AG04449 (cell line): ENCODE measurements around the gene SORD.

Experiments used
- CTCF ChIA-PET: fragments of 350-600 bp; formaldehyde crosslinking; extraction: SDS; loops from one replicate; lab custom pipeline; 2021; ENCODE audit warnings: antibody characterized with exemption; lab: Yijun Ruan, JAX
- POLR2A ChIA-PET: fragments of 400-600, 350-600 bp; formaldehyde crosslinking; extraction: SDS; loops from one replicate; lab custom pipeline; 2020; ENCODE audit warnings: antibody characterized with exemption, inconsistent platforms; lab: Yijun Ruan, JAX
- DNase-seq: peaks from one replicate; pipeline ENCODE4 v3.0.0-alpha.2; 2010; ENCODE audit warnings: low read depth, low spot score
- H3K4me3 ChIP-seq: 2 replicates; pipeline ENCODE4 v1.5.1; 2011; ENCODE audit warnings: low read depth, mild to moderate bottlenecking, control low read depth, low read length
- TF ChIP-seq, protein P1 (sequence below): IDR thresholded peaks from one replicate; pipeline ENCODE4 v1.5.1; 2011; ENCODE audit warnings: mild to moderate bottlenecking, moderate library complexity, low read length, control low read depth, inconsistent platforms; ENCODE audit not compliant: insufficient read depth; ENCODE audit errors: missing control alignments

Gene SORD

DNA sequence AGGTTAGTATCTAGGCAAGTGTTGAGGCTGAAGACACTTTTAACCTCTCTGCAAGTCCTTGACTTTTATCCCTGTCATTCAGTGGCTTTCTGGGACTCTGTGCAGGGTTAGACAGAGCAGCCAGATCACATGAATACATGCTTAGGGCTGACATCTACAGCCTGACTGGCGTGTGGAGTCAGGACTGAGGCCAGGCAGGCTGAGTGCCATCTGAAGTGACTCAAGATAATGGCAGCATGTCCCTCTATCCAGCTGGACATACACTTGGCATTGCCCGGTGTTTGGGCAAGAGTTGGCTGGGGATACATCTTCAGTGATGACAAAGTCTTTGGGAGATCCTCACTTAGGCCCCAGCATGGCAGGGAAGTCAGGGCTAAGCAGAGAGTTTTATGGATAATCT lies 68.6 kb downstream of the SORD start:
- no peak for DNase-seq
- CTCF ChIA-PET, result interaction anchor here (7.4 kb wide), 1 partner anchor 27 kb away, joined by 39 read pairs; no protein-coding TSS in a partner anchor
- TF ChIP-seq, protein P1, sequence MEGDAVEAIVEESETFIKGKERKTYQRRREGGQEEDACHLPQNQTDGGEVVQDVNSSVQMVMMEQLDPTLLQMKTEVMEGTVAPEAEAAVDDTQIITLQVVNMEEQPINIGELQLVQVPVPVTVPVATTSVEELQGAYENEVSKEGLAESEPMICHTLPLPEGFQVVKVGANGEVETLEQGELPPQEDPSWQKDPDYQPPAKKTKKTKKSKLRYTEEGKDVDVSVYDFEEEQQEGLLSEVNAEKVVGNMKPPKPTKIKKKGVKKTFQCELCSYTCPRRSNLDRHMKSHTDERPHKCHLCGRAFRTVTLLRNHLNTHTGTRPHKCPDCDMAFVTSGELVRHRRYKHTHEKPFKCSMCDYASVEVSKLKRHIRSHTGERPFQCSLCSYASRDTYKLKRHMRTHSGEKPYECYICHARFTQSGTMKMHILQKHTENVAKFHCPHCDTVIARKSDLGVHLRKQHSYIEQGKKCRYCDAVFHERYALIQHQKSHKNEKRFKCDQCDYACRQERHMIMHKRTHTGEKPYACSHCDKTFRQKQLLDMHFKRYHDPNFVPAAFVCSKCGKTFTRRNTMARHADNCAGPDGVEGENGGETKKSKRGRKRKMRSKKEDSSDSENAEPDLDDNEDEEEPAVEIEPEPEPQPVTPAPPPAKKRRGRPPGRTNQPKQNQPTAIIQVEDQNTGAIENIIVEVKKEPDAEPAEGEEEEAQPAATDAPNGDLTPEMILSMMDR, result no peak
- H3K4me3 ChIP-seq, result no peak overlapping the region
- POLR2A ChIA-PET, result no interaction called here

DNA sequence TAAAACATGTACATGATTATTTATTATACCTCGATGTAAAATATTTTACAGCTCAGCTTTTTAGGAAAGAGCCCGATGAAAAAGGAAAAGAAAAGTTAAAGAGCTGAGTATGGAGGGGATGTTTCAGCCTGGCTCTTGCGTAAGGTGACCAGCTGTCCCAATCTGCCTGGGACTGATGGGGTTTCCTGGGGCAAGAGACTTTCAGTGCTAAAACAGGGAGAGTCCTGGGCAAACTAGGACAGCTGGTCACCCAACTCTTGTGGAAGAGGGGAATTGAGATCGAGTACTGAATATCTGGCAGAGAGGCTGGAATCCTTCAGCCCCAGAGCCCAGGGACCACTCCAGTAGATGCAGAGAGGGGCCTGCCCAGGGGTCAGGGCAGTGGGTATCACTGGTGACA lies 70.0 kb downstream of the SORD start:
- ChIA-PET CTCF (interaction anchor here (0.6 to 7.4 kb wide), 3 partner anchors 25 to 44 kb away, joined by 3 to 39 read pairs (median 3); no protein-coding TSS in a partner anchor), POLR2A (no interaction called here)
- no peak overlapping the region for H3K4me3 ChIP-seq
- TF ChIP-seq, protein P1, result no peak
- no peak for DNase-seq

DNA sequence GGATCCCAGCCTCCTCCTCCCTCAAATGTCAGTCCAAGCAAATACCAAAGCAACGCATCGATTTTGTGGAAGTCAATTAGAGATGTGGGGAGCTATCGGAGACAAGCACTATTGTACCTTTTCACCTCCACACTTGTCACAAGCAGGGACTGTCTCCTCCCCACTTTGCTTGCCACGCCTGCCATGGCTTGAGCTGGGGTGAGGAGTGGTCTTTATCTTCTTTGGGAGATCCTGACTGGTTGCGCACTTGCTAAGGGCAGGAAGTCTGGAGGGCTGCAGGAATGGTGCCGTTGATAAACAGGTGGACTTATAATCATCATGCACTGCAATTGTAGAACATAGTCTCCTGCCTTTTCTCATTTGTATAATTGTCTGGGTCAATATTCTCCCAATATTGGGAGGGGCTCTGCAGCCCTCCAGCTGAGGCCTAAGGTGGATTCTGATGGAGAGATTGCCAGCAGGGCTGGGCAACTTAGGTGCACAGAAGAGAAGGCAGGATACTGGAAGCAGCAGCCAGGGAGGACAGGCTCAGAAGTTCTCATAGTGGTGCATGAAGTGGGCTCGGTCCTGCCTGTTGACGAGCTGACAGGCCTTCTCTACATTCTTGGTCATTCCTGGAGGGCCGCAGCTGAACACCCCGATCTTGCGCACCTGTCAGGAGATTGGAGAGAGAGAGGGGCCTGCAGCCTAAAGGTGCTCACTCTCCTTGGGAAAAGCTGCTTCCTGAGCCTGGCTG lies 70.8 kb downstream of the SORD start:
- CTCF ChIA-PET, result interaction anchor here (0.6 to 7.4 kb wide), 4 partner anchors 24 to 45 kb away, joined by 3 to 39 read pairs (median 3); no protein-coding TSS in a partner anchor
- TF ChIP-seq, protein P1, result no peak
- no peak overlapping the region for H3K4me3 ChIP-seq
- no peak for DNase-seq
- POLR2A ChIA-PET, result no interaction called here

DNA sequence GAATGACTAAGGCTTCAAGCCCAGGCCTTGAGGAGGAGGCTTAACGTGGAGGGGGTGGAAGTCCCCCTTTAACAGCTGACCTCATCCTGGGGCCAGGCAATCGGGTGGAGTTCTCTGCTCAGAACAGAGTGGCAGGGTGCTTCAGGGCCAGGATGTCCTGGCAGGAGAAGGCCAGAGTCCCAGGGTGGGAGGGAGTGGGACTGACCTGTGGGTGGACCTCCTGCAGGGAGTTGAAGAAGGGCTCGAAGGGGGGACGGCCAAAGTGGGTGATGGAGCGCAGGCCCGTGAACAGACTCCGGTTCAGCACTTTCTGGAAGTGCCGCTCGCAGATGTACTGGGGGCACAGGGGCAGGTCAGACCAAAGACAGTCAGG lies 71.3 kb downstream of the SORD start:
- ChIA-PET CTCF (interaction anchor here (7.4 kb wide), 1 partner anchor 24 kb away, joined by 39 read pairs; no protein-coding TSS in a partner anchor), POLR2A (no interaction called here)
- TF ChIP-seq, protein P1, result no peak
- no peak for DNase-seq
- H3K4me3 ChIP-seq, result no peak overlapping the region

DNA sequence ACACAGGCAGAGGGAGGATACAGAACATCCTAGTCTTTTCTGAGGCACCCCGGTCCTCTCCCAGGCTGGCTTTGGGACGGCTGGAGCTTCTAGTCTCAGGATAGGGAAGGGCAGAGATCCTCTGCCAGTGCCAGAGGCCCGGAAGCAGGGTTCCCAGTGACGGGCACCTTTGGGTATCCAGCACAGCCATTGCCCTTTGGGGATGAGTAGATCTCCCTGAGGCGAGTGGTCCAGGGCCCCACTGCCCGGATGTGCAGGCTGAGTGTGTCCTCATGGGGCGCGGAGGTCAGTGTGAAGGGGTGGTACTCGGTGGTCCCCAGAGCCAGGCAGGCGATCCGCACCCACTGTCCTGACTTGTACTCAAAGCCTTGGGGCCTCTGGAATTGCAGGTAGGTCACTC lies 72.7 kb downstream of the SORD start:
- no peak for DNase-seq
- H3K4me3 ChIP-seq, result no peak overlapping the region
- TF ChIP-seq, protein P1, result no peak
- CTCF ChIA-PET, result interaction anchor here (7.4 kb wide), 1 partner anchor 23 kb away, joined by 39 read pairs; no protein-coding TSS in a partner anchor
- POLR2A ChIA-PET, result no interaction called here

DNA sequence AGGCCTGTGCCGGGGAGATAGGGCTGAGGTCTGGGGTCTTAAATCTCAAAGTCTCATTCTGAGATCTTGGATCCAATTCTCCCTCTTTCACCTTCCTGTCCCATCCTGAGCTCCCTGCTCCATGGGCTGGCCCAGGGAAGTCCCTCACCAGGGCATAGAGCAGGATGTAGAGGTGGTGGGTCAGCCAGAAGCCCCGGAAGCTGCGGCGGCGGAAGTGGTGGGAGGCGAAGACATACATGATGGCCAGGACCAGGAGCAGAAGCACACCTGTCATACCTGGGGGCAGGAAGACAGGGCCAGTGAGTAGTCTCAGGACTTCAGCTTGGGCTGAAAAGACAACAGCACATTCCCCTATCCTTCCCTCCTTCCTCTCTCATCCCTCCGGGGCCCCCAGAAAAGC lies 74.5 kb downstream of the SORD start:
- TF ChIP-seq, protein P1, result no peak
- ChIA-PET POLR2A (no interaction called here), CTCF (interaction anchor here (7.4 kb wide), 1 partner anchor 21 kb away, joined by 39 read pairs; no protein-coding TSS in a partner anchor)
- DNase-seq, result no peak
- H3K4me3 ChIP-seq, result no peak overlapping the region
